Activated naive CD4-positive, alpha-beta T cell treated with anti-CD3 and anti-CD28 coated beads, Interleukin-2, amount 10 ng/mL, durations not matched to agents 7 days and 5 days (primary cell): ENCODE measurements around the gene ZNF865.

Experiments
- CTCF ChIA-PET: fragments of 350-600 bp; sonication (Branson Sonifier 250); formaldehyde crosslinking; loops from one replicate; lab custom pipeline; 2021; ENCODE audit warnings: antibody characterized with exemption; lab: Charles Lee
- DNase-seq: peaks from one replicate; pipeline ENCODE4 v3.0.0-alpha.2; 2020
- H3K27ac Mint-ChIP-seq: one replicate; pipeline ENCODE4 v1.8.0; 2021; ENCODE audit warnings: mild to moderate bottlenecking, moderate library complexity, mixed read lengths
- H3K27me3 Mint-ChIP-seq: one replicate; pipeline ENCODE4 v1.8.0; 2021; ENCODE audit warnings: mild to moderate bottlenecking, mixed read lengths
- H3K36me3 Mint-ChIP-seq: one replicate; pipeline ENCODE4 v1.8.0; 2021; ENCODE audit warnings: mixed read lengths
- H3K4me1 Mint-ChIP-seq: one replicate; pipeline ENCODE4 v1.8.0; 2021; ENCODE audit warnings: mixed read lengths
- H3K4me3 Mint-ChIP-seq: one replicate; pipeline ENCODE4 v1.8.0; 2021; ENCODE audit warnings: mild to moderate bottlenecking, moderate library complexity, mixed read lengths
- H3K9me3 Mint-ChIP-seq: one replicate; pipeline ENCODE4 v1.8.0; 2021; ENCODE audit warnings: mixed read lengths

The ZNF865 gene

GRCh38 chr19:55633861-55634260 is 28.4 kb downstream of the ZNF865 start:
- Mint-ChIP-seq H3K4me1 (peaks cover 56% of the 10 kb centered on the region), H3K27me3 (peaks cover 25% of the 10 kb centered on the region), H3K9me3 (no peaks in the 10 kb centered on the region), H3K27ac (no peak overlapping the region), H3K36me3 (peaks cover 27% of the 10 kb centered on the region), H3K4me3 (no peak overlapping the region)
- no peak for DNase-seq
- CTCF ChIA-PET, result interaction anchor here (0.9 to 3.9 kb wide), 12 partner anchors 9 to 176 kb away, joined by 3 to 35 read pairs (median 8); partner anchors contain the start of genes CCDC106, ZNF581 and ZNF784

- CTCF ChIA-PET, result interaction anchor here (1.9 kb wide), 1 partner anchor 19 kb away, joined by 5 read pairs; no protein-coding TSS in a partner anchor
- H3K36me3 Mint-ChIP-seq, result peaks cover 29% of the 10 kb centered on the region
- peaks cover 71% of the 10 kb centered on the region for H3K4me1 Mint-ChIP-seq
- H3K9me3 Mint-ChIP-seq, result no peaks in the 10 kb centered on the region
- H3K4me3 Mint-ChIP-seq, result peak overlapping the region; percentile 100
- DNase-seq, result no peak
- peaks cover 12% of the 10 kb centered on the region for H3K27me3 Mint-ChIP-seq
- H3K27ac Mint-ChIP-seq, result peak overlapping the region; percentile 99
These were observed 29.9 kb downstream of the ZNF865 start for GRCh38 chr19:55635334-55635717.

DNA sequence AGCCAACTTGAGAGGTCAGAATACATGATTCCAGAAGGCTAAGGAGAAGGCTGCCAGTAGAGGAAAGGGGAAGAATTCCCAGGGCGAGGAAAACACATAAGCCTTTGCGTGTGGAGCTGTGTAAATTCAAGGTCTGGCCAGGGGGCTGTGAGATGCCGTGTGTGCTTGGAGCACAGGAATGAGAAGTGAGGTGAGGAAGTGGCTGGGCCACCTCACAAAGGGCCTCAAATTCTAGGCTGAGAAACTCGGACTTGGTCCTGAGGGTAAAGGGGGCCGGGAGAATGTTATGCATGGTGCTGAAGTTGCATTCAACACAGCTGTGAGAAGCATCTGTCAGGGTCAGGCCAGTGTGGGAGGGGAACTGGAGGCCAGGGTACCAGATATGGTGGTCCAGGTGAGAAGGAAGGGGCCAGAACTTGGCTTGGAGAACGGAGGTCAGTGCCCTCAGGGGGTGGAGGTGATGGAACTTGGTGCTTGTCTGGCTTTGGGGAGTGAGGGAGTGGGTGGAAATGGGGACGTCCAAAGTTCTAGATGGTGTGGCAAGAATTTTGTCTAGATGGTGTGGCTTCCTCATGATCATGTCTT is 30.5 kb downstream of the ZNF865 start:
- CTCF ChIA-PET, result interaction anchor here (1.5 to 1.9 kb wide), 2 partner anchors 10 to 18 kb away, joined by 5 to 8 read pairs; no protein-coding TSS in a partner anchor
- Mint-ChIP-seq H3K4me1 (peaks cover 74% of the 10 kb centered on the region), H3K9me3 (no peaks in the 10 kb centered on the region), H3K27me3 (peaks cover 6% of the 10 kb centered on the region), H3K4me3 (peak overlapping the region; percentile 100), H3K27ac (peak overlapping the region; percentile 99), H3K36me3 (peaks cover 29% of the 10 kb centered on the region)
- no peak for DNase-seq

GRCh38 chr19:55636723-55637122 is 31.3 kb downstream of the ZNF865 start:
- H3K27ac Mint-ChIP-seq, result no peak overlapping the region
- H3K4me3 Mint-ChIP-seq, result peak overlapping the region; percentile 100
- H3K27me3 Mint-ChIP-seq, result peaks cover under 1% of the 10 kb centered on the region
- DNase-seq, result no peak
- H3K4me1 Mint-ChIP-seq, result peaks cover 73% of the 10 kb centered on the region
- H3K9me3 Mint-ChIP-seq, result no peaks in the 10 kb centered on the region
- CTCF ChIA-PET, result interaction anchor here (1.1 to 3.2 kb wide), 3 partner anchors 10 to 169 kb away, joined by 3 to 8 read pairs (median 7); no protein-coding TSS in a partner anchor
- H3K36me3 Mint-ChIP-seq, result peaks cover 29% of the 10 kb centered on the region

GRCh38 chr19:55637534-55637933 is 32.1 kb downstream of the ZNF865 start:
- H3K4me1 Mint-ChIP-seq, result peaks cover 70% of the 10 kb centered on the region
- no peak for DNase-seq
- CTCF ChIA-PET, result interaction anchor here (0.8 to 3.2 kb wide), 3 partner anchors 12 to 170 kb away, joined by 3 to 7 read pairs (median 3); no protein-coding TSS in a partner anchor
- H3K4me3 Mint-ChIP-seq, result no peak overlapping the region
- H3K36me3 Mint-ChIP-seq, result peaks cover 29% of the 10 kb centered on the region
- peak overlapping the region; percentile 80 for H3K27ac Mint-ChIP-seq
- H3K27me3 Mint-ChIP-seq, result no peaks in the 10 kb centered on the region
- H3K9me3 Mint-ChIP-seq, result no peaks in the 10 kb centered on the region

- peaks cover 33% of the 10 kb centered on the region for H3K36me3 Mint-ChIP-seq
- H3K27me3 Mint-ChIP-seq, result no peaks in the 10 kb centered on the region
- peak overlapping the region; percentile 3 for H3K4me3 Mint-ChIP-seq
- H3K27ac Mint-ChIP-seq, result peak overlapping the region; percentile 90
- DNase-seq, result peak; percentile 75
- CTCF ChIA-PET, result interaction anchor here (0.6 to 3.2 kb wide), 7 partner anchors 13 to 171 kb away, joined by 3 to 7 read pairs (median 3); partner anchors contain the start of gene ZNF784
- no peaks in the 10 kb centered on the region for H3K9me3 Mint-ChIP-seq
- peaks cover 73% of the 10 kb centered on the region for H3K4me1 Mint-ChIP-seq
These were observed 33.5 kb downstream of the ZNF865 start for GRCh38 chr19:55638864-55639359.

GRCh38 chr19:55640043-55640576 is 34.7 kb downstream of the ZNF865 start:
- CTCF ChIA-PET, result interaction anchor here (0.6 to 1.4 kb wide), 5 partner anchors 9 to 1383 kb away, joined by 3 read pairs; partner anchors contain the start of genes LILRB5 and ZNF784
- H3K27ac Mint-ChIP-seq, result peak overlapping the region; percentile 90
- peak overlapping the region; percentile 67 for H3K4me3 Mint-ChIP-seq
- H3K4me1 Mint-ChIP-seq, result peaks cover 76% of the 10 kb centered on the region
- H3K9me3 Mint-ChIP-seq, result no peaks in the 10 kb centered on the region
- DNase-seq, result peak; percentile 76
- peaks cover 28% of the 10 kb centered on the region for H3K36me3 Mint-ChIP-seq
- H3K27me3 Mint-ChIP-seq, result no peaks in the 10 kb centered on the region

DNA sequence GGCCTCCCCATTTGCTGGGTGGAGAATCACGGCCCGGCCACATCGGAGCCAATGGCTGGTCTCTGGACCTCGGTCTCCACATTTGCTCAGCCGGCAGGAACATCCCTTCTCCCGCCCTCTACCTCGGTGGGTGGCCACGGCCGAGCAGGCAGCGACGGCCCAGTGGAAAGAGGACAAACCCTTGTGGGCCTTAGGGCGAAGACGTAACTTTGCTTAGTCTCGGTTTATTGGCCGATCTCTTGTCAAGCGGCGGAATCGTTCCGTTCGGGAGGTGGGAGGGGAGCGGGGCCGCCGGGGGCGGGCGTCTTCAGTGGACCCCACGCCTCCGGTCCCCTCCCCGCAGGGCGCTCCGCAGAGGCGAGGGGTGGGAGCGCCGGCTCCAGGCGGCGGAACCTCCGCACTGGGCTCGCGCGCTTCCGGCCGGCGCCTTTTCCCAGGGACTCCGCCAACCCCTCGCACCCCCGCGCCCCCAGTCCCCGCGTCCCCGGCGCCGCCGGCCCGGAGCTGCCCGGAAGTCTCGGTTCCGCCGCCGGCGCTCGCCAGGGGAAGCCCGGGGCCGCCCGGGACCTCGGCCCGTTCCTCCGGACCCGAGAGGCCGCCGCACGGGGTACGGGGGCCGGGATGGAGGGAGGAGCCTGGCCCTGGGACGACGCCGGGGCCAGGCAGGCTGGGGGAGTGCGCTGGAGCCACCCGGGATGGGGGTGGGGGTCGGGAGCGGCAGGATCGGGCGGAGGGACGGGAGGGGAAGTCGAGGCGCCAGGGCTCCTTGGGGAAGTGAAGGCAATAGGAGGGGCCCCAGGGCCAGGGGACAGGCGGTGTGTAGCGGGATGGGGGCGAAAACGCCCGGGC is 35.4 kb downstream of the ZNF865 start, which contains the start of gene ZNF580:
TSS of gene ZNF580 (plus strand) at position 426 of the 849 bp plus-strand sequence. CDS start 1,507 bp downstream, outside the sequence.
- Mint-ChIP-seq H3K27ac (peak within 1 kb of the TSS; percentile 93), H3K27me3 (no peaks in the 10 kb centered on the region), H3K4me3 (peak within 1 kb of the TSS; percentile 92), H3K9me3 (no peaks in the 10 kb centered on the region), H3K36me3 (peaks cover 23% of the 10 kb centered on the region), H3K4me1 (peaks cover 78% of the 10 kb centered on the region)
- peak; percentile 70 for DNase-seq
- CTCF ChIA-PET, result interaction anchor here (1.0 to 1.4 kb wide), 2 partner anchors 17 to 165 kb away, joined by 3 read pairs; partner anchors contain the start of gene ZNF784

DNA sequence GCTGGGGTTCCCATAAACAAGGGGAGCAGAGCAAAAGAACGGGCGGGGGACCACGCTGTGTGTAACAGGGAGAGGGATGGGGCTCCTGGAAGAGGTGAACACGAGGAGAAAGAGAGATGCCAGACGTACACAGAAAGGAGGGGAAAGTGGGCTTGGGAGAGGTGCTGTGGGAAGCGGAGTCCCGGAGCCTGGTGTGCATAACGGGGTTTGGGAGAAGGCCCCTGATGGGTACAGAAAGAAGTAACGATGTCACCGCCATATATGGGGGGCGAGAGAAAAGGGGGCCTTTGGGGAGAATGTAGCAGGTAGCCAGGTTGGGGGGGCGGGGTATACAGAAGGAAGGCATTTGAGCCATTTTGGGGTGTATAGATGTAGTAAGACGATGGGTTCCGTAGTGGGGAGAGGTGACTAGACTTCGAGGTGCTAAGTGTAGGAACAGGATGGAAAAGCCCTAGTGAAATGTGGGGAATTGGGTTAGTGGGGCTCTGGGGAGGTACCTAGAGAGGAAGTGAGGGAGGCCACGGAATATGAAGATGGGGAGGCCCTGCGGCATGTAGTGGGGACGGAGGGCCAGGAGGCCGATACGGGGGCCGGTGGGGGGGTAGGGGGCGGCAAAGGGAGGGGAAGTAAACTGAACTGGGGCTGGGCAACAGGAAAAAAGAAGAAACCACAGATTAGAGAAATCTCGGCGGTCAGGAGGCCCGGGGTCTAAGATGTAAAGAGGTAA is 36.1 kb downstream of the ZNF865 start:
- peak; percentile 47 for DNase-seq
- Mint-ChIP-seq H3K9me3 (no peaks in the 10 kb centered on the region), H3K27ac (peak overlapping the region; percentile 93), H3K36me3 (peaks cover 17% of the 10 kb centered on the region), H3K4me1 (peaks cover 72% of the 10 kb centered on the region), H3K4me3 (peak overlapping the region; percentile 92), H3K27me3 (no peaks in the 10 kb centered on the region)
- CTCF ChIA-PET, result interaction anchor here (2.7 kb wide), 1 partner anchor 9 kb away, joined by 15 read pairs; no protein-coding TSS in a partner anchor

GRCh38 chr19:55642153-55643002 is 36.9 kb downstream of the ZNF865 start:
- DNase-seq, result peak; percentile 39
- H3K4me1 Mint-ChIP-seq, result peaks cover 70% of the 10 kb centered on the region
- peak overlapping the region; percentile 93 for H3K27ac Mint-ChIP-seq
- CTCF ChIA-PET, result interaction anchor here (0.9 to 2.7 kb wide), 4 partner anchors 10 to 139 kb away, joined by 3 to 15 read pairs (median 3); no protein-coding TSS in a partner anchor
- peaks cover 17% of the 10 kb centered on the region for H3K36me3 Mint-ChIP-seq
- H3K9me3 Mint-ChIP-seq, result no peaks in the 10 kb centered on the region
- H3K4me3 Mint-ChIP-seq, result peak overlapping the region; percentile 92
- no peaks in the 10 kb centered on the region for H3K27me3 Mint-ChIP-seq

GRCh38 chr19:55643003-55643886 is 37.8 kb downstream of the ZNF865 start, which contains the start of gene ZNF581:
ZNF581 (plus strand) TSS chr19:55643649; CDS start chr19:55644572, 923 bp downstream.
- H3K27ac Mint-ChIP-seq, result peak within 1 kb of the TSS; percentile 93
- no peaks in the 10 kb centered on the region for H3K9me3 Mint-ChIP-seq
- no peaks in the 10 kb centered on the region for H3K27me3 Mint-ChIP-seq
- H3K36me3 Mint-ChIP-seq, result peaks cover 13% of the 10 kb centered on the region
- H3K4me3 Mint-ChIP-seq, result peak within 1 kb of the TSS; percentile 92
- DNase-seq, result peak; percentile 84
- H3K4me1 Mint-ChIP-seq, result peaks cover 67% of the 10 kb centered on the region
- CTCF ChIA-PET, result interaction anchor here (0.9 to 2.7 kb wide), 4 partner anchors 10 to 139 kb away, joined by 3 to 15 read pairs (median 3); no protein-coding TSS in a partner anchor
